ENCODE measurements around the gene SYT17. TPM values are rescaled to one million over a fixed set of nuclear protein-coding genes. Genes with fewer than 3 reads are reported as not detected.

The SYT17 gene
- total and polyA plus RNA-seq, 4 donors: 3.4 to 13.1 (median 8.6) TPM

GRCh38 chr16:19169082-19169639, 1.1 kb downstream of the SYT17 start:
- ATAC-seq (ENCODE audit: insufficient read depth, low FRiP score): no peak
- Histone ChIP-seq H3K36me3 (ENCODE audit: control insufficient read depth in 4 of 4, insufficient read depth in 4 of 4, low read length in 4 of 4) (peaks cover 0 to 1% (median 0%) of the 10 kb centered on the region in 4 donors), H3K27ac (ENCODE audit: low read depth in 1 of 2, low read length in 1 of 2) (peak overlapping the region in 1 of 2 donors; percentile 90), H3K4me3 (peak overlapping the region; percentile 73), H3K9me3 (ENCODE audit: control insufficient read depth in 4 of 4, insufficient read depth in 3 of 4, low read length in 3 of 4) (no peaks in the 10 kb centered on the region), H3K4me1 (ENCODE audit: control insufficient read depth in 5 of 5, insufficient read depth in 5 of 5, low read length in 5 of 5) (peaks cover 0 to 15% (median 8%) of the 10 kb centered on the region in 5 donors), H3K27me3 (ENCODE audit: control insufficient read depth in 3 of 3, insufficient read depth in 3 of 3, low read length in 2 of 3) (no peaks in the 10 kb centered on the region), H3K9ac (ENCODE audit: insufficient read depth in 1 of 2, low read length in 2 of 2) (no peak overlapping the region)
- DNase-seq: peak in 1 of 3 donors; percentile 13
- WGBS, 2 donors: 22% methylated on average over 19 of the region's 19 CpGs
- no peak for TF ChIP-seq CTCF (IDR thresholded peaks at IDR 0.05; ENCODE audit: control extremely low read depth, extremely low read depth)

GRCh38 chr16:19170043-19170655, 2.1 kb downstream of the SYT17 start:
- Histone ChIP-seq H3K27me3 (ENCODE audit: control insufficient read depth in 3 of 3, insufficient read depth in 3 of 3, low read length in 2 of 3) (no peaks in the 10 kb centered on the region), H3K27ac (ENCODE audit: low read depth in 1 of 2, low read length in 1 of 2) (no peak overlapping the region), H3K9me3 (ENCODE audit: control insufficient read depth in 4 of 4, insufficient read depth in 3 of 4, low read length in 3 of 4) (no peaks in the 10 kb centered on the region), H3K9ac (ENCODE audit: insufficient read depth in 1 of 2, low read length in 2 of 2) (no peak overlapping the region), H3K4me3 (no peak overlapping the region), H3K36me3 (ENCODE audit: control insufficient read depth in 4 of 4, insufficient read depth in 4 of 4, low read length in 4 of 4) (peaks cover 0 to 2% (median 0%) of the 10 kb centered on the region in 4 donors), H3K4me1 (ENCODE audit: control insufficient read depth in 5 of 5, insufficient read depth in 5 of 5, low read length in 5 of 5) (peaks cover 0 to 9% (median 5%) of the 10 kb centered on the region in 5 donors)
- ATAC-seq (ENCODE audit: insufficient read depth, low FRiP score) (no peak), DNase-seq (no peak)
- TF ChIP-seq CTCF (IDR thresholded peaks at IDR 0.05; ENCODE audit: control extremely low read depth, extremely low read depth): no peak
- 81 to 83% methylated on average over 7 of the region's 7 CpGs for WGBS, 2 donors

- H3K27ac ChIP-seq (ENCODE audit: low read depth in 1 of 2, low read length in 1 of 2): no peak overlapping the region
- no peak overlapping the region for H3K4me3 ChIP-seq
- no peak for TF ChIP-seq CTCF (IDR thresholded peaks at IDR 0.05; ENCODE audit: control extremely low read depth, extremely low read depth)
- H3K9me3 ChIP-seq (ENCODE audit: control insufficient read depth in 4 of 4, insufficient read depth in 3 of 4, low read length in 3 of 4): no peaks in the 10 kb centered on the region
- WGBS, 2 donors: 82 to 85% methylated on average over 12 of the region's 12 CpGs
- H3K4me1 ChIP-seq (ENCODE audit: control insufficient read depth in 5 of 5, insufficient read depth in 5 of 5, low read length in 5 of 5): peaks cover 0 to 8% (median 3%) of the 10 kb centered on the region in 5 donors
- no peaks in the 10 kb centered on the region for H3K27me3 ChIP-seq (ENCODE audit: control insufficient read depth in 3 of 3, insufficient read depth in 3 of 3, low read length in 2 of 3)
- DNase-seq: no peak
- H3K9ac ChIP-seq (ENCODE audit: insufficient read depth in 1 of 2, low read length in 2 of 2): no peak overlapping the region
- ATAC-seq (ENCODE audit: insufficient read depth, low FRiP score): no peak
- peaks cover 0 to 2% (median 0%) of the 10 kb centered on the region in 4 donors for H3K36me3 ChIP-seq (ENCODE audit: control insufficient read depth in 4 of 4, insufficient read depth in 4 of 4, low read length in 4 of 4)
Observed at GRCh38 chr16:19172098-19172780, 4.2 kb downstream of the SYT17 start.

All from lung (tissue), 12 donors.